ENCODE results near the gene PAOX. TPM values are rescaled to one million over a fixed set of nuclear protein-coding genes. Genes with fewer than 3 reads are reported as not detected.
A peak's percentile ranks its signal among the peaks of the same experiment; 100 is the strongest.

Gene PAOX
- total and polyA plus RNA-seq, 2 of the 13 experiments (the other 11 are each of a cell fraction or from before 2014, with no cell fraction given): 0.49 to 0.77 TPM

DNA sequence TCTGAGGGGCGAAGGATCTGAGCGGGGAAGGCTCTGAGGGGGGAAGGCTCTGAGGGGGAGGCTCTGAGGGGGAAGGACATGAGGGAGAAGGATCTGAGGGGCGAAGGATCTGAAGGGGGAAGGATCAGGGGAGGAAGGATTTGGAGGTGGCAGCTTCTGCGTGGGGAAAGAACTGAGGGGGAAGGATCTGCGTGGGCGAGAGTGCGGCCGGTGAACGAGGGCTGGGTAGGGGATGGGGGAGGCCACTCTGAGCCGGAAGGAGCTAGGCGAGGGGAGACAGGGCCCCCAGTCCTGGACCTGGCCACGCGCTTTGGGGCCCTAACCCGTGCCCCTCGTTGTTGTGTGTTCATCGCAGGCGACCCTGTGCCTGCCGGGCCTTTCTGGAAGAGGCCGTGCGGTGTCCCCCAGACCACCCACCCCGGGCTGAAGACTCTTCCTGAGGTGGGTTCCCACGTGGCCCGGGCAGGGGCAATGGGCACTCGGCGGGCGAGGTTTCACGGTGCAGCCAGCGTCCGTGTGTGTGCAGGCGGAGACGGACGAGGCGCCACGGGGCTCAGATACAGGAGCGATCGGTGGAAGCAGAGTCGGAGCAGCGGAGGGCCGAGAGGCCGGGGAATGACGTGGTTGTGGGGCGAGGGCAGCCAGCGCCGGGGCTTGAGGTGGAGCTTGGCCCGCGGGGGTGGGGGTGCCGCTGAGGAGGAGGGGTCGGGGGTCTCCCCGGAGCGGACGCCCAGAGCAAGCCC, 44.4 kb upstream of the PAOX start:
- ChIA-PET CTCF (ENCODE audit: low intra/inter-chr PET ratio, low total read pairs) (no interaction called here), POLR2A (interaction anchor here (1.0 kb wide), 1 partner anchor 23 kb away, joined by 3 read pairs; the partner anchor contains the start of gene FUOM)
- Histone ChIP-seq H3K27me3 (ENCODE audit: control insufficient read depth in 1 of 2, insufficient read depth in 2 of 2, low read length in 2 of 2) (peaks cover 6 to 61% of the 10 kb centered on the region in 2 experiments; a peak in 4 of 5 replicates), H3K4me3 (replicated peaks in 1 of 3; ENCODE audit: insufficient read depth in 1 of 3, low read depth in 2 of 3, low read length in 3 of 3) (peak overlapping the region; percentile 19 to 72 (median 42); a peak in 4 of 6 replicates), H3K4me1 (ENCODE audit: insufficient read depth, low read length) (peaks cover 22% of the 10 kb centered on the region), H2AFZ (ENCODE audit: low read length) (no peak overlapping the region), H3K9me3 (ENCODE audit: low read length) (no peaks in the 10 kb centered on the region), H3K79me2 (ENCODE audit: insufficient read depth, low read length) (no peaks in the 10 kb centered on the region), H4K20me1 (ENCODE audit: insufficient read depth, low read length) (no peaks in the 10 kb centered on the region), H3K27ac (ENCODE audit: extremely low read length, insufficient read depth, low read length) (no peak overlapping the region), H3K36me3 (replicated peaks in 1 of 2; ENCODE audit: control insufficient read depth in 1 of 2, insufficient read depth in 2 of 2, low read length in 2 of 2) (no peaks in the 10 kb centered on the region), H3K9ac (ENCODE audit: insufficient read depth, low read depth, low read length) (0 out of 2 replicates have a peak overlapping the region, but pooled peaks have one; percentile 8), H3K4me2 (ENCODE audit: low read depth, low read length) (peak overlapping the region; percentile 64)
- no TSS peak for BruUV-seq (replicated peaks)
- intact Hi-C loops (cut with micrococcal nuclease; ENCODE audit: unreplicated experiment): no loop called here
- 9% methylated on average over 32 of the region's 51 CpGs for whole genome bisulfite sequencing (ENCODE audit: low lambda C conversion rate)
- FAIRE-seq (no peak), DNase-seq (ENCODE audit: low spot score) (no peak), ATAC-seq (peak; percentile 66)
- in situ Hi-C loops (cut with HindIII; ENCODE audit: extremely low pct_ligation_motif_present, low pct_unique_long_range_greater_than_20kb): no loop called here
- TF ChIP-seq SNAPC2 (CRISPR knock-in tag; IDR thresholded peaks at IDR 0.05) (no peak), MTA1 (CRISPR knock-in tag; IDR thresholded peaks at IDR 0.05; ENCODE audit: borderline replicate concordance) (no peak), FOXK2 (IDR thresholded peaks at IDR 0.05) (no peak), HNRNPL (IDR thresholded peaks at IDR 0.05; ENCODE audit: low read depth, low read length) (0 out of 2 replicates have a peak, but pooled peaks have one; percentile 18), HNRNPLL (IDR thresholded peaks at IDR 0.05; ENCODE audit: low read depth, low read length, poor library complexity, severe bottlenecking) (peak; percentile 36)
- TF ChIP-seq, protein P1, sequence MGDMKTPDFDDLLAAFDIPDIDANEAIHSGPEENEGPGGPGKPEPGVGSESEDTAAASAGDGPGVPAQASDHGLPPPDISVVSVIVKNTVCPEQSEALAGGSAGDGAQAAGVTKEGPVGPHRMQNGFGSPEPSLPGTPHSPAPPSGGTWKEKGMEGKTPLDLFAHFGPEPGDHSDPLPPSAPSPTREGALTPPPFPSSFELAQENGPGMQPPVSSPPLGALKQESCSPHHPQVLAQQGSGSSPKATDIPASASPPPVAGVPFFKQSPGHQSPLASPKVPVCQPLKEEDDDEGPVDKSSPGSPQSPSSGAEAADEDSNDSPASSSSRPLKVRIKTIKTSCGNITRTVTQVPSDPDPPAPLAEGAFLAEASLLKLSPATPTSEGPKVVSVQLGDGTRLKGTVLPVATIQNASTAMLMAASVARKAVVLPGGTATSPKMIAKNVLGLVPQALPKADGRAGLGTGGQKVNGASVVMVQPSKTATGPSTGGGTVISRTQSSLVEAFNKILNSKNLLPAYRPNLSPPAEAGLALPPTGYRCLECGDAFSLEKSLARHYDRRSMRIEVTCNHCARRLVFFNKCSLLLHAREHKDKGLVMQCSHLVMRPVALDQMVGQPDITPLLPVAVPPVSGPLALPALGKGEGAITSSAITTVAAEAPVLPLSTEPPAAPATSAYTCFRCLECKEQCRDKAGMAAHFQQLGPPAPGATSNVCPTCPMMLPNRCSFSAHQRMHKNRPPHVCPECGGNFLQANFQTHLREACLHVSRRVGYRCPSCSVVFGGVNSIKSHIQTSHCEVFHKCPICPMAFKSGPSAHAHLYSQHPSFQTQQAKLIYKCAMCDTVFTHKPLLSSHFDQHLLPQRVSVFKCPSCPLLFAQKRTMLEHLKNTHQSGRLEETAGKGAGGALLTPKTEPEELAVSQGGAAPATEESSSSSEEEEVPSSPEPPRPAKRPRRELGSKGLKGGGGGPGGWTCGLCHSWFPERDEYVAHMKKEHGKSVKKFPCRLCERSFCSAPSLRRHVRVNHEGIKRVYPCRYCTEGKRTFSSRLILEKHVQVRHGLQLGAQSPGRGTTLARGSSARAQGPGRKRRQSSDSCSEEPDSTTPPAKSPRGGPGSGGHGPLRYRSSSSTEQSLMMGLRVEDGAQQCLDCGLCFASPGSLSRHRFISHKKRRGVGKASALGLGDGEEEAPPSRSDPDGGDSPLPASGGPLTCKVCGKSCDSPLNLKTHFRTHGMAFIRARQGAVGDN (CRISPR knock-in tag; IDR thresholded peaks at IDR 0.05): peak; percentile 40; the same call in 1 of the 2 replicates
- TF ChIP-seq, protein P2, sequence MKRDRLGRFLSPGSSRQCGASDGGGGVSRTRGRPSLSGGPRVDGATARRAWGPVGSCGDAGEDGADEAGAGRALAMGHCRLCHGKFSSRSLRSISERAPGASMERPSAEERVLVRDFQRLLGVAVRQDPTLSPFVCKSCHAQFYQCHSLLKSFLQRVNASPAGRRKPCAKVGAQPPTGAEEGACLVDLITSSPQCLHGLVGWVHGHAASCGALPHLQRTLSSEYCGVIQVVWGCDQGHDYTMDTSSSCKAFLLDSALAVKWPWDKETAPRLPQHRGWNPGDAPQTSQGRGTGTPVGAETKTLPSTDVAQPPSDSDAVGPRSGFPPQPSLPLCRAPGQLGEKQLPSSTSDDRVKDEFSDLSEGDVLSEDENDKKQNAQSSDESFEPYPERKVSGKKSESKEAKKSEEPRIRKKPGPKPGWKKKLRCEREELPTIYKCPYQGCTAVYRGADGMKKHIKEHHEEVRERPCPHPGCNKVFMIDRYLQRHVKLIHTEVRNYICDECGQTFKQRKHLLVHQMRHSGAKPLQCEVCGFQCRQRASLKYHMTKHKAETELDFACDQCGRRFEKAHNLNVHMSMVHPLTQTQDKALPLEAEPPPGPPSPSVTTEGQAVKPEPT (CRISPR knock-in tag; IDR thresholded peaks at IDR 0.05; ENCODE audit: low read depth): no peak
- TF ChIP-seq, protein P3, sequence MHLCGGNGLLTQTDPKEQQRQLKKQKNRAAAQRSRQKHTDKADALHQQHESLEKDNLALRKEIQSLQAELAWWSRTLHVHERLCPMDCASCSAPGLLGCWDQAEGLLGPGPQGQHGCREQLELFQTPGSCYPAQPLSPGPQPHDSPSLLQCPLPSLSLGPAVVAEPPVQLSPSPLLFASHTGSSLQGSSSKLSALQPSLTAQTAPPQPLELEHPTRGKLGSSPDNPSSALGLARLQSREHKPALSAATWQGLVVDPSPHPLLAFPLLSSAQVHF (CRISPR knock-in tag; IDR thresholded peaks at IDR 0.05): 0 out of 2 replicates have a peak, but pooled peaks have one; percentile 24

Data from HepG2 (cell line).